ENCODE data around the gene FBXO4.

DNA sequence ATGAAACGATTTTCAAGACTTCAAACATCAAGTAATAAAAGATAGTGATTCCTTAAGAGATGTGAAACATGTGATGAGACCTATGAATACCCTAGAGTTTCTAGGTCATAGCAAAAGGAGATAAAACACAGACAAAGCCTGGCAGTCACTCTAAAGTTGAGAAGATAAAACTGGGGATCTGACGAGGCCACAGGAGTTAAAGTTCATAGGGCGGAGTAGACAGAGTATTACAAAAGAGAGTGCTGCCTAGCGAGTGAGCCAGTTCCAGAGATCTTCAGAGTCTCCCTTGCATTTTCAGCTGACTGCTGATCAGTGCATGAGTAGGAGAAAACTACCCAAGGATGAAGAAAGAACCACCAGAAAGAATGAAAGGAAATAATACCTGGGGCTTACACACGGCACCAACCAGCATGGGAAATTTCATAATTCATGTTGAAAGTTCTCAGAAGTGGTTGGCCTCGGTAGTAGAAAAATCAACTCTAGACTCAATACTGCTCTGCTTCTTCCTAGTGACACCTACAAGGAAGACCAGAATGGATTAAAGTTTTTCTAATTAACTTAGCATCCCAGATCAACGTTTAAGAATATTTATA is 30.4 kb downstream of the FBXO4 start:
- no peak for TF ChIP-seq POLR2A (IDR thresholded peaks at IDR 0.05)
- TF ChIP-seq, protein P1, sequence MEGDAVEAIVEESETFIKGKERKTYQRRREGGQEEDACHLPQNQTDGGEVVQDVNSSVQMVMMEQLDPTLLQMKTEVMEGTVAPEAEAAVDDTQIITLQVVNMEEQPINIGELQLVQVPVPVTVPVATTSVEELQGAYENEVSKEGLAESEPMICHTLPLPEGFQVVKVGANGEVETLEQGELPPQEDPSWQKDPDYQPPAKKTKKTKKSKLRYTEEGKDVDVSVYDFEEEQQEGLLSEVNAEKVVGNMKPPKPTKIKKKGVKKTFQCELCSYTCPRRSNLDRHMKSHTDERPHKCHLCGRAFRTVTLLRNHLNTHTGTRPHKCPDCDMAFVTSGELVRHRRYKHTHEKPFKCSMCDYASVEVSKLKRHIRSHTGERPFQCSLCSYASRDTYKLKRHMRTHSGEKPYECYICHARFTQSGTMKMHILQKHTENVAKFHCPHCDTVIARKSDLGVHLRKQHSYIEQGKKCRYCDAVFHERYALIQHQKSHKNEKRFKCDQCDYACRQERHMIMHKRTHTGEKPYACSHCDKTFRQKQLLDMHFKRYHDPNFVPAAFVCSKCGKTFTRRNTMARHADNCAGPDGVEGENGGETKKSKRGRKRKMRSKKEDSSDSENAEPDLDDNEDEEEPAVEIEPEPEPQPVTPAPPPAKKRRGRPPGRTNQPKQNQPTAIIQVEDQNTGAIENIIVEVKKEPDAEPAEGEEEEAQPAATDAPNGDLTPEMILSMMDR (IDR thresholded peaks at IDR 0.05): no peak
